HS-27A (cell line): Measurements from ENCODE around the gene PLIN1.

ENCODE experiments used
- DNase-seq: peaks from one replicate; pipeline ENCODE4 v3.0.0-alpha.2; 2012; ENCODE audit warnings: low read depth, missing footprints

PLIN1 gene

GRCh38 chr15:89671687-89672086 lies 7.5 kb downstream of the PLIN1 start:
- DNase-seq, result no peak

DNA sequence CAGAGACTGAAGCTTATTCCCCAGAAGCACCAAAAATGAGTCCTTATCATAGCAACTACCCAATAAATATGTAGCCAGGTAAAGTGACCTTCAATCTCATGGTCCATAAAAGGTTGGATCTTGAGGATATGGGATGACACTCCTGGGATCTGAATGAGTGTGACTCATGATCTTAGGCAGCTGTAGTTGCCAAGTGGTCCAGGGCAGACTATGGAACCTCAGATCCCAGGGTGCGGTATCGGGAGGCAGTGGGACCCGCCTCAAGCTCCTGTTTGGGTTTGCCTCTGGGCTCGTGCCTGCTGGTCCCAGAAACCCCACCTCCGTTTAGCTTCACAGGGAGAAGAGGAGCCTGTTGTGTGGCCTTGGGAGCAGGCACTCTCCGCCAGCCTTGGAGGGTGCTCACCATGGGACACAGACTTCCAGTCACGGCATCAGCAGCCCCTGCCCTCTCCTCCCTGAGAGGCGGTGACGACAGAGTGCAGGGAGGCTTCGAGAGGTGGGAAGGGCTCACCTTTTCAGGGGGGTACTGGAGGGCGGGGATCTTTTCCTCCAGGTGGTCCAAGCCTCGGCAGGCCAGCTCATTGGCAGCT lies 8.1 kb downstream of the PLIN1 start:
- no peak for DNase-seq

DNA sequence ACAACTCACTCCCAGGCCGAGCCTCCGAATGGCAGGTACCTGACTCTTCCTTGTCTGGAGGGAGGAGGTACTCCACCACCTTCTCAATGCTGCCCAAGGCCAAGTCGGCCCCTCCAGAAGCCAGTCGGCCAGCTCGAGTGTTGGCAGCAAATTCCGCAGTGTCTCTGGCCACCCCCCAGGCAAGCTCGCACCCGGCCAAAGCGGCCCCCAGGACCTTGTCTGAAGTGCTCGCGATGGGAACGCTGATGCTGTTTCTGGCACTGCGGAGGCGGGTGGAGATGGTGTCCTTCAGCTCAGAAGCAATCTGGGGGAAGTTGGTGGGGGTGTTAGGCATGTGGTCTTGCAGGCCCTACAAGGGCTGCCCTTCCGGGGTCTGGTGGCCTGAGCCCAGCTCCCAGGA lies 9.2 kb downstream of the PLIN1 start:
- DNase-seq, result no peak

- no peak for DNase-seq
These were observed 9.8 kb downstream of the PLIN1 start for GRCh38 chr15:89669309-89669865.

- no peak for DNase-seq
These were observed 11.0 kb downstream of the PLIN1 start for GRCh38 chr15:89668171-89668570.

DNA sequence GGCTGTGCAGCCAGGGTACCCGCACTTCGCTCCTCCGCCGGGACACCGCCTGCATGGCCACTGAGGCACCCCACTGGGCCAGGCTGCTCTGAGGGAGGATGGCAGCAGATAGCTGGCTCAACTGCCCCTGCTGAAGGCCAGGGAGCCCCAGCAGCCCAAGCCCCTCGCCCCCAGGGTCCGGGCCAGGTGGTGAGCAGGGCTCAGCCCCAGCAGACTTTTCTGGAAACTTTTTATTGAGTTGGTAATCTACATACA lies 11.5 kb downstream of the PLIN1 start:
- no peak for DNase-seq

- no peak for DNase-seq
These were observed 12.1 kb downstream of the PLIN1 start for GRCh38 chr15:89666858-89667705.

DNA sequence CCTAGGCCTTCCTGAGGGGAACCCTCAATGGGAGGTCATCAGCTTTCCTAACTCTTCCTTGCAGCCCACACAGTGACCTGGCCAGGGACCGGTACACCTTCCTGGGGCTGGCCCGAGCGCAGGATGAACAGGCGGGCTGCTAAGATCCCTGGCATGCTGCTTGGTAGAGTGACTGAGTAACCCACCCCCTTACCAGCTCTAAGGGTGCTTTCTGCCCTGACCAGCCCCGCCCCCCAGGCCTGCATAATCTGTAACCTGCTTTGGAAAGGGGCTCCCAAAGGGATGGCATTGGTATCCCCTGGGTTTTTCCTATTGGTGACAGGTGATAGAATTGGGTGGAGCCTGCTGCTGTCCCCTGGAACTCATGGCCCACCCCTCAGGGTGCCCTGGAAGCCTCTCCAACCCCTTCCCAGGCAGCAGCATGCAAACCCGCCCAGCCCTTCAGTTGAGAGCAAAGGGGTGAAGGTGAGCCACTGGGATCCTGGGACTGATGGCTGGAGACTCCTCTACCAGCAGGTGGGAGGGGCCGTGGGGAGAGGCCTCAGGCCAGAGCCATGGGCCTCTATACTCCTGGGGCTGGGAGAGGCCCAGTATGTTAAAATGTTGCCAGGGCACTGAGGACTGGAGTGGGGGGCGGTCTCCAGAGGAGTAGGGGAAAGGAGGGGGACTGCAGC lies 12.8 kb downstream of the PLIN1 start:
- no peak for DNase-seq

GRCh38 chr15:89665449-89666181 lies 13.6 kb downstream of the PLIN1 start:
- DNase-seq, result no peak

GRCh38 chr15:89664441-89665350 lies 14.5 kb downstream of the PLIN1 start:
- DNase-seq, result no peak

- DNase-seq, result peak; percentile 91
These were observed 16.1 kb downstream of the PLIN1 start for GRCh38 chr15:89662893-89663626.

DNA sequence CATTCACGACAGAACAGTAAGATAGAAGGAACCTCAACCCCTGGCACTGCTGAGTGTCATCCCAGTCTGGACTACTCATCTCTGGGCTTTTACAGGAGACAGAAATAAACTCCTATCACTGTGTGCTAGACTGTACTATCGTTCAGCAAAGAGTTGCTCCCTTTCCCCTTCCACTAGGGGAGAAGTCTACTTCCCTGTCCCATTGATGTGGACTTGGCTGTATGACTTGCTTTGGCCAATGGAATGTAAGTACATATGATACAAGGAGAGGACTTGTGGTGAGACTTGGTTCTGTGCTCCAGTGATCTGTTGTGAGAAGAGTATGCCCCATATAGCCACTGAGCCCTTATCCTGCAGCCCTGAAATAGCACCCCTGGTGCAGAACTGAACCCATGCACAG lies 18.6 kb downstream of the PLIN1 start:
- no peak for DNase-seq

- DNase-seq, result no peak
These were observed 19.9 kb downstream of the PLIN1 start for GRCh38 chr15:89659295-89659694.

GRCh38 chr15:89657686-89658200 lies 21.4 kb downstream of the PLIN1 start:
- DNase-seq, result no peak

DNA sequence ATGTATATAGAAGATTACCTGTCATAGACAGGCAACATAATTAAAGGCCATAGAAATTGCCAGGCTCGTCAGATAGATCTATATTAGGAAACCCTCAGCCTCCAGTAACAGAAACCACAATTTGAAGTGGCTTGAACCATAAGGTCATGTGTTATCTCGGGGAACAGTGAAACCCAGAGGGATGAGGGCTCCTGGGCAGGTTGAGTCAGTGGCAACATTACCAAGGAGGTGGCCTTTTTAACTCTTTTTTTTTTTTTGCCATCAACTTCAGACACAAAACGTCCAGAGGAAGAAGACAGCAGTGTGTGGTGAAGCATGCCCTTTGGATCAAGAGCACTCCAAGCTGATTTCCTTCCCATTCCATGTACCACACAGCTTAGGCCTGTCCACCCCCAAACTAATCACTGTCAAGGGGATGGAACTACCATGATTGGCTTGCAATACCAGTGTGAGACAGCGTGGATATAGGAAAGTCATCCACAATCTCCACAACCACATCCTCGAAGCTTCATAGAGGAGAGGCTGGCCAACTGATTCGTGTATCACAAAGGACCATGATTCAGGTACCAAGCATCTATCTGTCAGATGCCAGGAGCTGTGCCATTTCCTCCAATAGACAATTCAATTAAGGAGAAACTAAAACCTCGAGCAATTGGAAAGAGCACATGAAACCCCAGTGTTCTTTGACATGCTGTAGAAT lies 22.9 kb downstream of the PLIN1 start:
- DNase-seq, result no peak

GRCh38 chr15:89654847-89655805 lies 24.0 kb downstream of the PLIN1 start, which contains the start of gene KIF7:
KIF7 (minus strand) TSS chr15:89655467; CDS start chr15:89652930, 2,537 bp downstream.
- DNase-seq, result no peak

- no peak for DNase-seq
These were observed 24.8 kb downstream of the PLIN1 start for GRCh38 chr15:89654301-89654761.

GRCh38 chr15:89653578-89653977 lies 25.6 kb downstream of the PLIN1 start:
- no peak for DNase-seq
